GM12878 (cell line): Measurements from ENCODE around the gene LRRC3. TPM values are rescaled to one million over a fixed set of nuclear protein-coding genes. Genes with fewer than 3 reads are reported as not detected.

ENCODE experiments used
- ATAC-seq: fragments of 200-7000 bp; cut with Tn5 transposase; 3 replicates; pipeline ENCODE4 v1.9.1; 2020; ENCODE audit warnings: mild to moderate bottlenecking, moderate library complexity
- BruUV-seq: library from RNA; stranded (reverse); fragments of 400-500 nt; replicated peaks from 2 replicates; lab custom pipeline; 2021; lab: Mats Ljungman, UMichigan
- CTCF ChIA-PET: fragments of 300-600 bp; sonication (Branson Sonifier 250); formaldehyde crosslinking; extraction: SDS; loops from one replicate; lab custom pipeline; 2021; ENCODE audit warnings: inconsistent platforms; lab: Yijun Ruan, JAX
- POLR2A ChIA-PET: fragments of 350-600 bp; formaldehyde crosslinking; extraction: SDS; loops from one replicate; lab custom pipeline; 2021; ENCODE audit warnings: inconsistent platforms; lab: Charles Lee
- RAD21 ChIA-PET: fragments of 300-600 bp; sonication (Branson Sonifier 250); formaldehyde crosslinking; loops from one replicate; lab custom pipeline; 2023; ENCODE audit warnings: antibody characterized with exemption; ENCODE audit not compliant: unreplicated experiment; lab: Charles Lee
- SMC1A ChIA-PET: fragments of 300-600 bp; sonication (Branson Sonifier 250); formaldehyde crosslinking; loops from one replicate; lab custom pipeline; 2023; ENCODE audit not compliant: unreplicated experiment, uncharacterized antibody; lab: Charles Lee
- DNase-seq: peaks from one replicate; pipeline ENCODE4 v3.0.0-alpha.2; 2011; ENCODE audit warnings: low read depth, low spot score
- FAIRE-seq: peaks from 3 replicates; lab custom pipeline; 2011; peaks lifted over from hg19 to GRCh38; lab: Jason Lieb, UNC
- H2AFZ ChIP-seq: 2 replicates; pipeline ENCODE4 v1.6.0; 2011; ENCODE audit warnings: low read depth, low read length, control low read depth; ENCODE audit not compliant: control insufficient read depth
- H3K27ac ChIP-seq: 2 replicates; pipeline ENCODE4 v1.5.1; 2011; ENCODE audit warnings: control low read depth; ENCODE audit not compliant: control insufficient read depth, insufficient read depth
- H3K27me3 ChIP-seq, 2 experiments: replicated peaks in 1 of 2; 2 replicates each; pipeline versions ENCODE4 v1.6.0 to v1.6.1; 2011; ENCODE audit warnings: low read length in 1 of 2; ENCODE audit not compliant: control insufficient read depth in 2 of 2, insufficient read depth in 2 of 2
- H3K36me3 ChIP-seq, 2 experiments: 2 replicates each; pipeline ENCODE4 v1.5.1; 2011; ENCODE audit warnings: low read length in 1 of 2; ENCODE audit not compliant: control insufficient read depth in 2 of 2, insufficient read depth in 2 of 2
- H3K4me1 ChIP-seq: 2 replicates; pipeline ENCODE4 v1.6.1; 2011; ENCODE audit warnings: mild to moderate bottlenecking, low read length, moderate library complexity, mixed read lengths; ENCODE audit not compliant: control insufficient read depth, insufficient read depth
- H3K4me2 ChIP-seq: 2 replicates; pipeline ENCODE4 v1.6.0; 2011; ENCODE audit warnings: control low read depth; ENCODE audit not compliant: control insufficient read depth, insufficient read depth
- H3K4me3 ChIP-seq: fragments of 200-600 bp; sonication (generic); 2 replicates; pipeline ENCODE4 v1.5.1; 2016
- H3K79me2 ChIP-seq: 2 replicates; pipeline ENCODE4 v1.6.0; 2011; ENCODE audit warnings: low read length; ENCODE audit not compliant: control insufficient read depth, insufficient read depth
- H3K9ac ChIP-seq: 2 replicates; pipeline ENCODE4 v1.8.0; 2011; ENCODE audit warnings: low read length, control low read depth, mixed read lengths; ENCODE audit not compliant: control insufficient read depth, insufficient read depth
- H3K9me3 ChIP-seq: replicated peaks from 3 replicates; pipeline ENCODE4 v1.5.1; 2011; ENCODE audit warnings: mild to moderate bottlenecking, low read length; ENCODE audit not compliant: control insufficient read depth, insufficient read depth
- H4K20me1 ChIP-seq: 2 replicates; pipeline ENCODE4 v1.6.0; 2011; ENCODE audit not compliant: control insufficient read depth, insufficient read depth
- BCL11A ChIP-seq: IDR thresholded peaks from 2 replicates; pipeline ENCODE4 v1.6.1; 2011; ENCODE audit warnings: low read depth, low read length
- CHD1 ChIP-seq: IDR thresholded peaks from 2 replicates; pipeline ENCODE4 v1.6.1; 2012; ENCODE audit warnings: low read depth, low read length, improper control_type of control experiment
- DPF2 ChIP-seq: fragments of 450-650 bp; IDR thresholded peaks from 2 replicates; pipeline ENCODE4 v1.6.1; 2017; ENCODE audit warnings: mild to moderate bottlenecking
- EED ChIP-seq: sonication (generic); IDR thresholded peaks from 2 replicates; pipeline ENCODE4 v1.6.1; 2016; ENCODE audit warnings: antibody characterized with exemption, low read depth
- EP300 ChIP-seq, 2 experiments: fragments of 150-350 bp in 1 of 2; IDR thresholded peaks; 2 replicates each; pipeline ENCODE4 v1.6.1; 2011 to 2012; ENCODE audit warnings: low read depth in 2 of 2, low read length in 2 of 2, borderline replicate concordance in 1 of 2, improper control_type of control experiment in 1 of 2, inconsistent platforms in 1 of 2; ENCODE audit not compliant: control insufficient read depth in 1 of 2
- FOS ChIP-seq: IDR thresholded peaks from 3 replicates; pipeline ENCODE4 v1.6.1; 2011; ENCODE audit warnings: borderline replicate concordance; ENCODE audit not compliant: insufficient read length; ENCODE audit errors: extremely low read depth
- IRF4 ChIP-seq: IDR thresholded peaks from 2 replicates; pipeline ENCODE4 v1.6.1; 2011; ENCODE audit warnings: low read depth, low read length
- MYC ChIP-seq: IDR thresholded peaks from 2 replicates; pipeline ENCODE4 v1.6.1; 2011; ENCODE audit warnings: mild to moderate bottlenecking, low read length, moderate library complexity, inconsistent platforms; ENCODE audit not compliant: insufficient read depth, insufficient replicate concordance, insufficient read length, severe bottlenecking
- NFYB ChIP-seq: IDR thresholded peaks from 2 replicates; pipeline ENCODE4 v1.6.1; 2011; ENCODE audit warnings: low read depth, mild to moderate bottlenecking, low read length, improper control_type of control experiment, moderate library complexity; ENCODE audit not compliant: insufficient read depth
- NR2C2 ChIP-seq: IDR thresholded peaks from 2 replicates; pipeline ENCODE4 v1.6.1; 2011; ENCODE audit warnings: borderline replicate concordance, low read depth; ENCODE audit not compliant: control insufficient read depth, insufficient read length
- PML ChIP-seq: IDR thresholded peaks from 2 replicates; pipeline ENCODE4 v1.6.1; 2012; ENCODE audit warnings: low read length, inconsistent platforms
- POLR2AphosphoS5 ChIP-seq: IDR thresholded peaks from 2 replicates; pipeline ENCODE4 v1.6.1; 2011; ENCODE audit warnings: mild to moderate bottlenecking, low read length, inconsistent platforms
- RBBP5 ChIP-seq: fragments of 200-600 bp; sonication (generic); conservative IDR thresholded peaks from 2 replicates; pipeline ENCODE4 v1.6.1; 2016
- WGBS: methylation state at CpG from one replicate; pipeline ENCODE4 v1.1.6; 2016; ENCODE audit warnings: low lambda C conversion rate; ENCODE audit not compliant: insufficient replicate concordance, insufficient coverage; ENCODE audit errors: missing lambda C conversion rate; 5-methylcytosine and 5-hydroxymethylcytosine counted together
- in situ Hi-C: fragments of 300-500 bp; cut with MboI; formaldehyde crosslinking; loops from 9 replicates; pipeline ENCODE4 v1.14.3; 2018; ENCODE audit warnings: mixed read lengths
- intact Hi-C: fragments of 100-400 bp; cut with micrococcal nuclease; formaldehyde crosslinking; loops from one replicate; pipeline ENCODE4 v1.14.2; 2022; ENCODE audit not compliant: unreplicated experiment
- polyA plus RNA-seq, 11 experiments: library from polyadenylated mRNA; depleted of rRNA in 4 of 11; unstranded in 6 of 11; stranded (reverse) in 5 of 11; fragments of >200 nt; fragmentation: Nextera tagmentation in 4 of 11; fragmentation: Illumina TruSeq in 1 of 11; extraction: Ambion mirVana in 4 of 11; extraction: Trizol in 1 of 11; gene quantifications; 1 replicate in 1 of 11; 2 replicates in 10 of 11; pipeline versions ENCODE4 v1.2.1 to v1.2.3, GENCODE V29; 2011 to 2016; ENCODE audit warnings: inconsistent platforms in 2 of 11, missing spikeins in 2 of 11, low read depth in 1 of 11
- total RNA-seq, 4 experiments: library from RNA; depleted of rRNA in 3 of 4; stranded (reverse); fragments of >200 nt in 3 of 4; fragmentation: Illumina TruSeq in 1 of 4; extraction: Trizol in 1 of 4; gene quantifications; 2 replicates each; pipeline versions ENCODE4 v1.2.1 to v1.2.3, GENCODE V29; 2013 to 2021
- TF ChIP-seq, protein P1 (sequence below): fragments of 450-650 bp; IDR thresholded peaks from 2 replicates; pipeline ENCODE4 v1.6.1; 2016; ENCODE audit warnings: mild to moderate bottlenecking
- TF ChIP-seq, protein P2 (sequence below): fragments of 150-350 bp; IDR thresholded peaks from 2 replicates; pipeline ENCODE4 v1.6.1; 2014; ENCODE audit warnings: mild to moderate bottlenecking, low read depth, low read length

LRRC3 gene
- total and polyA plus RNA-seq, 10 of the 15 experiments (the other 5 are each of a cell fraction or from before 2014, with no cell fraction given), result 0.02 to 0.31 (median 0.09) TPM; not detected in 1

DNA sequence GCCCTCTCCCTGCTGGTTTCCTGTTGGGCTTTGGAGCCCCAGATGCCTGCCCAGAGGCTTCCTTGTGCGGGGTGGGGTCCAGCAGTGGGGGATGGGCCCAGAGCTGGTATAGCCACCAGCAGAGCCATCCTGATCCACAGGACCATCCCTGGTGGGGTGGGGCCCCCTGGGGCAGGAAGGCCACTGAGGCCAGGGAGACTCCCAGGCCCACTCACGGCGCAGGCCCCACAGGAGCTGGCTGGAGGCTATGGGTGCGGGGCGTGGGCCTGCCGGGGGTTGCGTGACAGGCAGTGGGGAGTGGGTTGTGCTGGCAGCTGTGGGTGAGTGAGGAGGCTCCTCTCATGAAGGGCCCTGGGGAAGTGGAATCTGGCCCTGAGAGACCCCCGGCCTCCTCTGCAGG lies 5.7 kb downstream of the LRRC3 start:
- FAIRE-seq (no peak), ATAC-seq (no peak), DNase-seq (no peak)
- Histone ChIP-seq H3K9ac (no peak overlapping the region), H3K27ac (no peak overlapping the region), H3K4me2 (no peak overlapping the region), H4K20me1 (no peaks in the 10 kb centered on the region), H2AFZ (no peak overlapping the region), H3K4me1 (no peaks in the 10 kb centered on the region), H3K36me3 (no peaks in the 10 kb centered on the region), H3K79me2 (no peaks in the 10 kb centered on the region), H3K9me3 (no peaks in the 10 kb centered on the region), H3K4me3 (no peak overlapping the region), H3K27me3 (no peaks in the 10 kb centered on the region)
- in situ Hi-C loops, result no loop called here
- SMC1A ChIA-PET, result no interaction called here
- no TSS peak for BruUV-seq
- WGBS, result 85% methylated on average over 8 of the region's 8 CpGs
- RAD21 ChIA-PET, result no interaction called here
- POLR2A ChIA-PET, result no interaction called here
- TF ChIP-seq NFYB (no peak), RBBP5 (no peak), EED (no peak), IRF4 (no peak)
- TF ChIP-seq, protein P1, sequence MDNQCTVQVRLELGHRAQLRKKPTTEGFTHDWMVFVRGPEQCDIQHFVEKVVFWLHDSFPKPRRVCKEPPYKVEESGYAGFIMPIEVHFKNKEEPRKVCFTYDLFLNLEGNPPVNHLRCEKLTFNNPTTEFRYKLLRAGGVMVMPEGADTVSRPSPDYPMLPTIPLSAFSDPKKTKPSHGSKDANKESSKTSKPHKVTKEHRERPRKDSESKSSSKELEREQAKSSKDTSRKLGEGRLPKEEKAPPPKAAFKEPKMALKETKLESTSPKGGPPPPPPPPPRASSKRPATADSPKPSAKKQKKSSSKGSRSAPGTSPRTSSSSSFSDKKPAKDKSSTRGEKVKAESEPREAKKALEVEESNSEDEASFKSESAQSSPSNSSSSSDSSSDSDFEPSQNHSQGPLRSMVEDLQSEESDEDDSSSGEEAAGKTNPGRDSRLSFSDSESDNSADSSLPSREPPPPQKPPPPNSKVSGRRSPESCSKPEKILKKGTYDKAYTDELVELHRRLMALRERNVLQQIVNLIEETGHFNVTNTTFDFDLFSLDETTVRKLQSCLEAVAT, result no peak
- intact Hi-C loops, result no loop called here
- CTCF ChIA-PET, result no interaction called here

DNA sequence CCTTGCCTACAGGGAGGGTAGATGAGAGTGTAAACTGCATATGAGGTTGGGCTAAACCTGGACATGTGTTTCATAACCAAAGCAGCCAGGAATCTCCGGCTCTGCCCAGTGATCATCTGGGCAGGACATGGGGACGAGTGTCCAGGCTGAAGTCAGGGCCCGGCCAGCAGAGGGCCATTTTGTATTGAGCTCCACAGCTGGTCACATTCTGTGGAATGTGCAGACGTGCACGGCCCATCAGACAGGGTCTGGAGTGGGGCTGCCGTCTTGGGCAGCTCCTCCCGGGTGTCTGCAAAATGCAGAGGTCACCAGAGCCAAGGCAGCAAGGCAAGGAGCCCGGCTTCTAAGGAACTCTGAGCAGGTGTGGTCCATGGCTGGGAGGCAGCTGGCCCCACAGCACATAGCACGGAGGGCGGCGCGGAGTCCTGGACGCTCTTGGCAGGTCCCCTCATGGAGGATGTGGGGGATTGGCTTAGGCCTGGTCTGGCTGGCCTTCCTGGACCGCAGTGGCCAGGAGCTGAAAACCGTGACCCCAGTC lies 6.2 kb downstream of the LRRC3 start:
- CTCF ChIA-PET, result no interaction called here
- FAIRE-seq, result no peak
- H3K4me1 ChIP-seq, result no peaks in the 10 kb centered on the region
- H2AFZ ChIP-seq, result no peak overlapping the region
- POLR2A ChIA-PET, result no interaction called here
- H3K27ac ChIP-seq, result no peak overlapping the region
- SMC1A ChIA-PET, result no interaction called here
- no peak overlapping the region for H3K9ac ChIP-seq
- ATAC-seq, result no peak
- H3K79me2 ChIP-seq, result no peaks in the 10 kb centered on the region
- no peaks in the 10 kb centered on the region for H4K20me1 ChIP-seq
- RAD21 ChIA-PET, result no interaction called here
- no peaks in the 10 kb centered on the region for H3K36me3 ChIP-seq
- H3K9me3 ChIP-seq, result no peaks in the 10 kb centered on the region
- DNase-seq, result no peak
- H3K4me3 ChIP-seq, result no peak overlapping the region
- no TSS peak for BruUV-seq
- in situ Hi-C loops, result no loop called here
- no peak overlapping the region for H3K4me2 ChIP-seq
- intact Hi-C loops, result no loop called here
- WGBS, result 55% methylated on average over 15 of the region's 15 CpGs
- no peaks in the 10 kb centered on the region for H3K27me3 ChIP-seq
- TF ChIP-seq PML (no peak), MYC (no peak), BCL11A (no peak), POLR2AphosphoS5 (no peak), EP300 (IDR thresholded peaks at IDR 0.05; ENCODE audit: borderline replicate concordance in 1 of 2, control insufficient read depth in 1 of 2, low read depth in 2 of 2, low read length in 2 of 2) (no peak), DPF2 (no peak), CHD1 (no peak), FOS (no peak), NR2C2 (no peak)
- TF ChIP-seq, protein P2, sequence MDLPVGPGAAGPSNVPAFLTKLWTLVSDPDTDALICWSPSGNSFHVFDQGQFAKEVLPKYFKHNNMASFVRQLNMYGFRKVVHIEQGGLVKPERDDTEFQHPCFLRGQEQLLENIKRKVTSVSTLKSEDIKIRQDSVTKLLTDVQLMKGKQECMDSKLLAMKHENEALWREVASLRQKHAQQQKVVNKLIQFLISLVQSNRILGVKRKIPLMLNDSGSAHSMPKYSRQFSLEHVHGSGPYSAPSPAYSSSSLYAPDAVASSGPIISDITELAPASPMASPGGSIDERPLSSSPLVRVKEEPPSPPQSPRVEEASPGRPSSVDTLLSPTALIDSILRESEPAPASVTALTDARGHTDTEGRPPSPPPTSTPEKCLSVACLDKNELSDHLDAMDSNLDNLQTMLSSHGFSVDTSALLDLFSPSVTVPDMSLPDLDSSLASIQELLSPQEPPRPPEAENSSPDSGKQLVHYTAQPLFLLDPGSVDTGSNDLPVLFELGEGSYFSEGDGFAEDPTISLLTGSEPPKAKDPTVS, result no peak
